Liver (tissue), 9 donors: ENCODE results near the gene CREB1. TPM values are rescaled to one million over a fixed set of nuclear protein-coding genes. Genes with fewer than 3 reads are reported as not detected.

ENCODE experiments used
- DNase-seq: peaks from one replicate; pipeline ENCODE4 v3.0.0-alpha.2; 2017; ENCODE audit warnings: low spot score
- H3K27ac ChIP-seq, 2 donors: one replicate each; pipeline ENCODE4 v1.7.0; 2013; ENCODE audit warnings: inconsistent platforms in 2 of 2, low read length in 2 of 2, control low read depth in 1 of 2, low read depth in 1 of 2, mild to moderate bottlenecking in 1 of 2
- H3K27me3 ChIP-seq, 4 donors: one replicate each; pipeline versions ENCODE4 v1.6.1 to v1.7.0; 2013; ENCODE audit warnings: low read length in 3 of 4, inconsistent platforms in 1 of 4, mild to moderate bottlenecking in 1 of 4, moderate library complexity in 1 of 4; ENCODE audit not compliant: control insufficient read depth in 4 of 4, insufficient read depth in 4 of 4
- H3K36me3 ChIP-seq, 4 donors: one replicate each; pipeline versions ENCODE4 v1.6.1 to v1.7.0; 2013; ENCODE audit warnings: low read length in 3 of 4, mild to moderate bottlenecking in 3 of 4, low read depth in 1 of 4, moderate library complexity in 1 of 4; ENCODE audit not compliant: control insufficient read depth in 4 of 4, insufficient read depth in 3 of 4
- H3K4me1 ChIP-seq, 4 donors: one replicate each; pipeline versions ENCODE4 v1.6.1 to v1.7.0; 2013; ENCODE audit warnings: low read length in 3 of 4, mild to moderate bottlenecking in 3 of 4, moderate library complexity in 1 of 4; ENCODE audit not compliant: control insufficient read depth in 4 of 4, insufficient read depth in 4 of 4
- H3K4me3 ChIP-seq, 3 donors: one replicate each; pipeline versions ENCODE4 v1.6.1 to v1.7.0; 2013; ENCODE audit warnings: low read length in 3 of 3, control low read depth in 1 of 3, low read depth in 1 of 3, mild to moderate bottlenecking in 1 of 3
- H3K9ac ChIP-seq, 2 donors: one replicate each; pipeline ENCODE4 v1.7.0; 2013; ENCODE audit warnings: low read length in 2 of 2, mild to moderate bottlenecking in 2 of 2, moderate library complexity in 2 of 2, control low read depth in 1 of 2, low read depth in 1 of 2
- H3K9me3 ChIP-seq, 4 donors: one replicate each; pipeline versions ENCODE4 v1.6.1 to v1.7.0; 2013; ENCODE audit warnings: low read length in 3 of 4; ENCODE audit not compliant: control insufficient read depth in 4 of 4
- EGR1 ChIP-seq, 2 donors: IDR thresholded peaks; 2 replicates each; pipeline ENCODE4 v1.6.1; 2016 to 2018; ENCODE audit warnings: antibody characterized with exemption in 2 of 2, low read depth in 2 of 2
- FOXA2 ChIP-seq: IDR thresholded peaks from 2 replicates; pipeline ENCODE4 v1.6.1; 2016; ENCODE audit warnings: antibody characterized with exemption
- GABPA ChIP-seq, 2 donors: IDR thresholded peaks in 1 of 2; conservative IDR thresholded peaks in 1 of 2; 2 replicates each; pipeline ENCODE4 v1.6.1; 2016; ENCODE audit warnings: antibody characterized with exemption in 2 of 2, mild to moderate bottlenecking in 1 of 2, moderate library complexity in 1 of 2
- HNF4A ChIP-seq, 2 donors: conservative IDR thresholded peaks; 2 replicates each; pipeline ENCODE4 v1.6.1; 2016; ENCODE audit warnings: antibody characterized with exemption in 2 of 2, mild to moderate bottlenecking in 2 of 2
- JUND ChIP-seq, 2 donors: IDR thresholded peaks; 2 replicates each; pipeline ENCODE4 v1.6.1; 2016; ENCODE audit warnings: antibody characterized with exemption in 2 of 2
- NR2F2 ChIP-seq: IDR thresholded peaks from 2 replicates; pipeline ENCODE4 v1.6.1; 2016; ENCODE audit warnings: antibody characterized with exemption
- RAD21 ChIP-seq, 2 donors: IDR thresholded peaks; 2 replicates each; pipeline ENCODE4 v1.6.1; 2016; ENCODE audit warnings: antibody characterized with exemption in 2 of 2, mild to moderate bottlenecking in 2 of 2
- RXRA ChIP-seq, 2 donors: IDR thresholded peaks; 2 replicates each; pipeline ENCODE4 v1.6.1; 2017 to 2018; ENCODE audit warnings: antibody characterized with exemption in 2 of 2, mild to moderate bottlenecking in 1 of 2
- SP1 ChIP-seq: IDR thresholded peaks from 2 replicates; pipeline ENCODE4 v1.6.1; 2018; ENCODE audit warnings: antibody characterized with exemption, mild to moderate bottlenecking
- TAF1 ChIP-seq: conservative IDR thresholded peaks from 2 replicates; pipeline ENCODE4 v1.6.1; 2016; ENCODE audit warnings: antibody characterized with exemption, mild to moderate bottlenecking
- YY1 ChIP-seq: IDR thresholded peaks from 2 replicates; pipeline ENCODE4 v1.6.1; 2016; ENCODE audit warnings: antibody characterized with exemption, mild to moderate bottlenecking
- WGBS: extraction: QIAGEN DNeasy Blood & Tissue Kit; methylation state at CpG from one replicate; pipeline ENCODE4 v1.1.7; 2013; 5-methylcytosine and 5-hydroxymethylcytosine counted together
- polyA plus RNA-seq, 2 donors: library from polyadenylated mRNA; stranded (reverse) in 1 of 2; unstranded in 1 of 2; fragments of 200-250 nt in 1 of 2; fragments of >200 nt in 1 of 2; fragmentation: Nextera tagmentation in 1 of 2; extraction: Ambion mirVana in 1 of 2; gene quantifications; one replicate each; pipeline versions ENCODE4 v1.2.1 to v1.2.3, GENCODE V29; 2013 to 2015
- total RNA-seq, 2 donors: library from RNA; depleted of rRNA; stranded (reverse); fragments of >200 nt; gene quantifications; one replicate each; pipeline ENCODE4 v1.2.3, GENCODE V29; 2014
- TF ChIP-seq, protein P1 (sequence below): IDR thresholded peaks from 2 replicates; pipeline ENCODE4 v1.6.1; 2016; ENCODE audit warnings: antibody characterized with exemption
- TF ChIP-seq, protein P2 (sequence below): IDR thresholded peaks from 2 replicates; pipeline ENCODE4 v1.6.1; 2016; ENCODE audit warnings: antibody characterized with exemption
- TF ChIP-seq, protein P3 (sequence below): fragments of 150-350 bp; IDR thresholded peaks from 2 replicates; pipeline ENCODE4 v1.5.1; 2017; ENCODE audit warnings: improper control_type of control experiment, low read depth, low read length; ENCODE audit not compliant: missing input control
- TF ChIP-seq, protein P4 (sequence below): IDR thresholded peaks from 2 replicates; pipeline ENCODE4 v1.6.1; 2016; ENCODE audit warnings: antibody characterized with exemption
- TF ChIP-seq, protein P5 (sequence below): IDR thresholded peaks from 2 replicates; pipeline ENCODE4 v1.6.1; 2016; ENCODE audit warnings: antibody characterized with exemption, mild to moderate bottlenecking
- donor health status: healthy.
- donor health status: healthy.
- donor health status: healthy.
- donor health status: healthy.
- donor health status: healthy.

Gene CREB1
- total and polyA plus RNA-seq, 4 donors = 4.4 to 24.4 (median 14.5) TPM

DNA sequence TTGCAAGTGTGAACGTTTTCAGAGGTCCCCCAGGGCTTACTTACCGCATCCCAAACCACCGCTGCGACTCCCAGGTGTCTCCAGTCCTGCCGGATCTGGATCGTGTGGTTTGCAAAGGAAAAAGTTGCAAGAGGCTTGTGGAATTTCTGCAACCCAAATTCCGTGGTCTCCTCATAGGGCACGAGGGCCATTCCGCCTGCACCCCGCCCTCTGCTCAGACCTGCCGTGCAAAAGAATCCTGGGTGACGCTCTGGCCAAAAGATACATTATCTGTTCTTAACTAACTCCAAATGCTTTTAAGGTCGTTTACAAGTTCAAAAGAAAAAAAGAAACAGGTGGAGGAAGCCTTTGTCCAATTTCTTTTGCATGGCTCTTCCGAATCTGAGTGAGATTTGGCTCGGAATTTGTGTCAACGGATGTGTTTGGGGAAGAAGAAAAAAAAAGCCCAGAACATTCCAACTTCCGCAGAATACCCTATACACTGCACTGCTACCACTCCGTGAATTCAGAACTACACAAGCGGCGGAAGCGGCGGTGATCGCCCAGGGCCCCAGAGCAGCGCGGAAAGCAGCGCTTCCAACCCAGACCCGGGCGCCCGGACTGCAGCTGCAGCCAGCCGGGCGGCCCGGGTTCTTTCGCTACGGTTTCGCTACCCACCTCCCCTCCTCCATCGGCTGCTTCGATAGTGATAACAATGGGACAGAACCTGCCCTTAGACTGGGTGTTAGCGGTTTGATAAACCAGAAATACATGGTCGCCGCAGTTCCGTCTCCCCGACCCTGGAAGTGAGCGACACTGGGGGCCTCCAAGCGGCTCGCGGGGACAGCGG, 94.6 kb downstream of the CREB1 start:
- TF ChIP-seq GABPA (IDR thresholded peaks at IDR 0.05 in 1 of 2, conservative IDR thresholded peaks at IDR 0.05 in 1 of 2) (peak; percentile 41 to 46), YY1 (peak; percentile 32), TAF1 (peak; percentile 90), NR2F2 (no peak), RAD21 (IDR thresholded peaks at IDR 0.05) (peak in 1 of 2 donors; percentile 5), SP1 (no peak), RXRA (IDR thresholded peaks at IDR 0.05) (no peak)
- TF ChIP-seq, protein P1, sequence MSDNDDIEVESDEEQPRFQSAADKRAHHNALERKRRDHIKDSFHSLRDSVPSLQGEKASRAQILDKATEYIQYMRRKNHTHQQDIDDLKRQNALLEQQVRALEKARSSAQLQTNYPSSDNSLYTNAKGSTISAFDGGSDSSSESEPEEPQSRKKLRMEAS = peak; percentile 36
- TF ChIP-seq, protein P2, sequence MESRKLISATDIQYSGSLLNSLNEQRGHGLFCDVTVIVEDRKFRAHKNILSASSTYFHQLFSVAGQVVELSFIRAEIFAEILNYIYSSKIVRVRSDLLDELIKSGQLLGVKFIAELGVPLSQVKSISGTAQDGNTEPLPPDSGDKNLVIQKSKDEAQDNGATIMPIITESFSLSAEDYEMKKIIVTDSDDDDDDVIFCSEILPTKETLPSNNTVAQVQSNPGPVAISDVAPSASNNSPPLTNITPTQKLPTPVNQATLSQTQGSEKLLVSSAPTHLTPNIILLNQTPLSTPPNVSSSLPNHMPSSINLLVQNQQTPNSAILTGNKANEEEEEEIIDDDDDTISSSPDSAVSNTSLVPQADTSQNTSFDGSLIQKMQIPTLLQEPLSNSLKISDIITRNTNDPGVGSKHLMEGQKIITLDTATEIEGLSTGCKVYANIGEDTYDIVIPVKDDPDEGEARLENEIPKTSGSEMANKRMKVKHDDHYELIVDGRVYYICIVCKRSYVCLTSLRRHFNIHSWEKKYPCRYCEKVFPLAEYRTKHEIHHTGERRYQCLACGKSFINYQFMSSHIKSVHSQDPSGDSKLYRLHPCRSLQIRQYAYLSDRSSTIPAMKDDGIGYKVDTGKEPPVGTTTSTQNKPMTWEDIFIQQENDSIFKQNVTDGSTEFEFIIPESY = peak; percentile 28
- peaks cover 0 to 6% (median 4%) of the 10 kb centered on the region in 4 donors for H3K36me3 ChIP-seq
- under 1% methylated on average over 47 of the region's 47 CpGs for WGBS

DNA sequence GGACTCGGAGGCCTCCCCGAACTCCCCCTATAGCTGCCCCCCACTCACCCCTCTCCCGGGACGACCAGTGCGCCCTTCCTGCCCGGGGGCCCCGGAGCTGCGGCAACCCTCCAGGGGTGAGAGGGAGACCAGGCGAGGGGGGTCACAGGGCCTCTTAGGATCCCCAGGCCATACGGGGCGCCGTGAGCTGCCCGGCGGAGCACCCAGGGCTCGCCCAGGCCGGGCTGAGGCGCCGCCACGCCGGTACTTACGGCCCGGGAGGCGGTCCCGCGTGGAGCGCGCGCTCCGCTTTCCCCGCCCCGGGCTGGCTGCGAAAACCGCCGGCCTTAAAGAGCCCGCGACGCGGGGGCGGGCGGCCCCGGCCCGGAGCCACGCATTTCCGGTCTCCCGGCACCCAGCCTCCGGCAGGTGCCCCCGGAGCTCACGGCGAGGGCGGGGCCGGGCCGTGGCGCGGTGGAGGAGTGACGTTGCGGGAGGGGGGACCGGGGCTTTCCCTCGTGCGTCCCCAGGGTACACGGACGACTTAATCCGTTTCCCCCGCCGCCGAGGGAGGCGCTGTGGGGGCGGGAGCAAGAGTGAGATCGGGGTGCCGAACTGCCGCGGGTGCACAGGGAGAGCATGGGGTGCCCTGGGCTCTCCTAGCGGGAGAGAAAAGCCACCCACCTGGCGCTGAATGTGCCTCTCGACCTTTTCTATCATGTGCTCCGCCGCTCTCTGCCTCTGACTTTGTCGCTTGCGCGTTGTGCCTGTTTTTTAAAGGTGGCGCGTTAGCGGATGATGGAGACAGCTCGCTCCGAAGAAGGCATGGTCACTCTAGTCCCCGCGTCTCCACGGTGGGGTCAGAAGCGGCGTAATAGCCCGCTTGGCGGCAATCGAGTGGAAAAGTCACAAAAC, 95.5 kb downstream of the CREB1 start, which contains the start of gene METTL21A:
TSS of gene METTL21A (minus strand) at position 381 of the 894 bp plus-strand sequence. CDS start 1,019 bp downstream, outside the sequence.
- peak within 1 kb of the TSS; percentile 96 to 99 for H3K9ac ChIP-seq
- H3K4me3 ChIP-seq = peak within 1 kb of the TSS; percentile 76 to 95 (median 88)
- DNase-seq = peak; percentile 88
- H3K4me1 ChIP-seq = peaks cover 0 to 14% (median 10%) of the 10 kb centered on the region in 4 donors
- no peaks in the 10 kb centered on the region for H3K9me3 ChIP-seq
- H3K27me3 ChIP-seq = no peaks in the 10 kb centered on the region
- peaks cover 0 to 6% (median 4%) of the 10 kb centered on the region in 4 donors for H3K36me3 ChIP-seq
- WGBS = under 1% methylated on average over 92 of the region's 92 CpGs
- peak; percentile 36 to 84 for TF ChIP-seq GABPA (IDR thresholded peaks at IDR 0.05 in 1 of 2, conservative IDR thresholded peaks at IDR 0.05 in 1 of 2)
- TF ChIP-seq, protein P3, sequence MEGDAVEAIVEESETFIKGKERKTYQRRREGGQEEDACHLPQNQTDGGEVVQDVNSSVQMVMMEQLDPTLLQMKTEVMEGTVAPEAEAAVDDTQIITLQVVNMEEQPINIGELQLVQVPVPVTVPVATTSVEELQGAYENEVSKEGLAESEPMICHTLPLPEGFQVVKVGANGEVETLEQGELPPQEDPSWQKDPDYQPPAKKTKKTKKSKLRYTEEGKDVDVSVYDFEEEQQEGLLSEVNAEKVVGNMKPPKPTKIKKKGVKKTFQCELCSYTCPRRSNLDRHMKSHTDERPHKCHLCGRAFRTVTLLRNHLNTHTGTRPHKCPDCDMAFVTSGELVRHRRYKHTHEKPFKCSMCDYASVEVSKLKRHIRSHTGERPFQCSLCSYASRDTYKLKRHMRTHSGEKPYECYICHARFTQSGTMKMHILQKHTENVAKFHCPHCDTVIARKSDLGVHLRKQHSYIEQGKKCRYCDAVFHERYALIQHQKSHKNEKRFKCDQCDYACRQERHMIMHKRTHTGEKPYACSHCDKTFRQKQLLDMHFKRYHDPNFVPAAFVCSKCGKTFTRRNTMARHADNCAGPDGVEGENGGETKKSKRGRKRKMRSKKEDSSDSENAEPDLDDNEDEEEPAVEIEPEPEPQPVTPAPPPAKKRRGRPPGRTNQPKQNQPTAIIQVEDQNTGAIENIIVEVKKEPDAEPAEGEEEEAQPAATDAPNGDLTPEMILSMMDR = peak; percentile 43
- TF ChIP-seq, protein P2 = no peak
- TF ChIP-seq SP1 = peak; percentile 50
- TF ChIP-seq RXRA (IDR thresholded peaks at IDR 0.05) = peak in 1 of 2 donors; percentile 8
- TF ChIP-seq NR2F2 = no peak
- peak; percentile 62 for TF ChIP-seq YY1
- TF ChIP-seq, protein P4, sequence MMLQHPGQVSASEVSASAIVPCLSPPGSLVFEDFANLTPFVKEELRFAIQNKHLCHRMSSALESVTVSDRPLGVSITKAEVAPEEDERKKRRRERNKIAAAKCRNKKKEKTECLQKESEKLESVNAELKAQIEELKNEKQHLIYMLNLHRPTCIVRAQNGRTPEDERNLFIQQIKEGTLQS = no peak
- TF ChIP-seq, protein P5, sequence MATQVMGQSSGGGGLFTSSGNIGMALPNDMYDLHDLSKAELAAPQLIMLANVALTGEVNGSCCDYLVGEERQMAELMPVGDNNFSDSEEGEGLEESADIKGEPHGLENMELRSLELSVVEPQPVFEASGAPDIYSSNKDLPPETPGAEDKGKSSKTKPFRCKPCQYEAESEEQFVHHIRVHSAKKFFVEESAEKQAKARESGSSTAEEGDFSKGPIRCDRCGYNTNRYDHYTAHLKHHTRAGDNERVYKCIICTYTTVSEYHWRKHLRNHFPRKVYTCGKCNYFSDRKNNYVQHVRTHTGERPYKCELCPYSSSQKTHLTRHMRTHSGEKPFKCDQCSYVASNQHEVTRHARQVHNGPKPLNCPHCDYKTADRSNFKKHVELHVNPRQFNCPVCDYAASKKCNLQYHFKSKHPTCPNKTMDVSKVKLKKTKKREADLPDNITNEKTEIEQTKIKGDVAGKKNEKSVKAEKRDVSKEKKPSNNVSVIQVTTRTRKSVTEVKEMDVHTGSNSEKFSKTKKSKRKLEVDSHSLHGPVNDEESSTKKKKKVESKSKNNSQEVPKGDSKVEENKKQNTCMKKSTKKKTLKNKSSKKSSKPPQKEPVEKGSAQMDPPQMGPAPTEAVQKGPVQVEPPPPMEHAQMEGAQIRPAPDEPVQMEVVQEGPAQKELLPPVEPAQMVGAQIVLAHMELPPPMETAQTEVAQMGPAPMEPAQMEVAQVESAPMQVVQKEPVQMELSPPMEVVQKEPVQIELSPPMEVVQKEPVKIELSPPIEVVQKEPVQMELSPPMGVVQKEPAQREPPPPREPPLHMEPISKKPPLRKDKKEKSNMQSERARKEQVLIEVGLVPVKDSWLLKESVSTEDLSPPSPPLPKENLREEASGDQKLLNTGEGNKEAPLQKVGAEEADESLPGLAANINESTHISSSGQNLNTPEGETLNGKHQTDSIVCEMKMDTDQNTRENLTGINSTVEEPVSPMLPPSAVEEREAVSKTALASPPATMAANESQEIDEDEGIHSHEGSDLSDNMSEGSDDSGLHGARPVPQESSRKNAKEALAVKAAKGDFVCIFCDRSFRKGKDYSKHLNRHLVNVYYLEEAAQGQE = no peak
- TF ChIP-seq EGR1 (IDR thresholded peaks at IDR 0.05; ENCODE audit: low read depth in 2 of 2) = peak; percentile 87 to 98
- TF ChIP-seq JUND (IDR thresholded peaks at IDR 0.05) = no peak
- peak; percentile 3 to 30 for TF ChIP-seq RAD21 (IDR thresholded peaks at IDR 0.05)
- TF ChIP-seq FOXA2 = no peak
- peak in 1 of 2 donors; percentile 3 for TF ChIP-seq HNF4A (conservative IDR thresholded peaks at IDR 0.05)
- H3K27ac ChIP-seq = peak within 1 kb of the TSS; percentile 94 to 98

More for the DNA sequence above, 94.6 kb downstream of the CREB1 start:
- Histone ChIP-seq H3K9ac (peak overlapping the region; percentile 81 to 96), H3K4me3 (peak overlapping the region; percentile 76 to 95 (median 88)), H3K4me1 (peaks cover 0 to 14% (median 10%) of the 10 kb centered on the region in 4 donors), H3K27ac (peak overlapping the region; percentile 94 to 98), H3K27me3 (no peaks in the 10 kb centered on the region), H3K9me3 (no peaks in the 10 kb centered on the region)
- peak; percentile 68 for DNase-seq
